Muscle of leg (tissue), 11 donors: ENCODE data around the gene LPCAT3. TPM values are rescaled to one million over a fixed set of nuclear protein-coding genes. Genes with fewer than 3 reads are reported as not detected.
"Not testable (repeated sequence)": the region's sequence is repeated elsewhere in the genome, so short reads cannot be mapped to it uniquely, and the experiment has no call there.

Experiments
- DNase-seq: peaks from one replicate; pipeline ENCODE4 v3.0.0; 2013
- H3K27ac ChIP-seq: one replicate; pipeline ENCODE4 v1.5.1; 2013; ENCODE audit warnings: mild to moderate bottlenecking, low read length, control low read depth
- H3K27me3 ChIP-seq: one replicate; pipeline ENCODE4 v1.6.1; 2013; ENCODE audit warnings: low read length; ENCODE audit not compliant: control insufficient read depth, insufficient read depth
- H3K36me3 ChIP-seq: one replicate; pipeline ENCODE4 v1.6.1; 2013; ENCODE audit warnings: low read length; ENCODE audit not compliant: control insufficient read depth, insufficient read depth
- H3K4me1 ChIP-seq: one replicate; pipeline ENCODE4 v1.6.1; 2013; ENCODE audit warnings: low read length; ENCODE audit not compliant: control insufficient read depth, insufficient read depth
- H3K4me3 ChIP-seq: one replicate; pipeline ENCODE4 v1.5.1; 2013; ENCODE audit warnings: low read length, control low read depth
- H3K9me3 ChIP-seq: replicated peaks from 2 replicates; pipeline ENCODE4 v1.6.1; 2013; ENCODE audit warnings: low read depth, low read length; ENCODE audit not compliant: control insufficient read depth
- WGBS: methylation state at CpG from one replicate; pipeline ENCODE4 v1.1.5; 2013; ENCODE audit warnings: missing lambda C conversion rate; ENCODE audit not compliant: insufficient coverage; 5-methylcytosine and 5-hydroxymethylcytosine counted together
- polyA plus RNA-seq, 8 donors: library from polyadenylated mRNA; unstranded; fragments of 120-200 nt; gene quantifications; one replicate each; pipeline versions ENCODE4 v1.2.1 to v1.2.3, GENCODE V29; 2013; ENCODE audit warnings: inconsistent platforms in 1 of 8, low replicate concordance in 1 of 8; ENCODE audit not compliant: insufficient read length in 8 of 8, insufficient read depth in 1 of 8
- total RNA-seq: library from RNA; stranded (reverse); fragments of 120-200 nt; gene quantifications from one replicate; pipeline ENCODE4 v1.2.4, GENCODE V29; 2013

The LPCAT3 gene
- total and polyA plus RNA-seq, 9 donors, result 7.8 to 23.2 (median 19.1) TPM

GRCh38 chr12:7019043-7019569, 830 bp upstream of the LPCAT3 start:
- H3K4me1 ChIP-seq, result peaks cover 2% of the 10 kb centered on the region
- H3K9me3 ChIP-seq, result no peaks in the 10 kb centered on the region
- H3K36me3 ChIP-seq, result no peaks in the 10 kb centered on the region
- WGBS, result 0% methylated on average over 2 of the region's 6 CpGs
- peak overlapping the region; percentile 78 for H3K4me3 ChIP-seq
- DNase-seq, result peak; percentile 22
- peak overlapping the region; percentile 74 for H3K27ac ChIP-seq
- H3K27me3 ChIP-seq, result no peaks in the 10 kb centered on the region

- Histone ChIP-seq H3K36me3 (peaks cover 8% of the 10 kb centered on the region), H3K27ac (peak overlapping the region; percentile 96), H3K9me3 (no peaks in the 10 kb centered on the region), H3K4me3 (peak overlapping the region; percentile 78), H3K4me1 (peaks cover 2% of the 10 kb centered on the region), H3K27me3 (no peaks in the 10 kb centered on the region)
- WGBS, result 1% methylated on average over 20 of the region's 25 CpGs
- no peak for DNase-seq
Measured at GRCh38 chr12:7017870-7018349, 366 bp downstream of the LPCAT3 start.

- H3K4me3 ChIP-seq, result no peak overlapping the region
- H3K27ac ChIP-seq, result peak overlapping the region; percentile 29
- peaks cover 2% of the 10 kb centered on the region for H3K4me1 ChIP-seq
- H3K9me3 ChIP-seq, result no peaks in the 10 kb centered on the region
- 88% methylated on average over 1 of the region's 6 CpGs for WGBS
- peaks cover 14% of the 10 kb centered on the region for H3K36me3 ChIP-seq
- DNase-seq, result peak; percentile 10
- no peaks in the 10 kb centered on the region for H3K27me3 ChIP-seq
Measured at GRCh38 chr12:7016958-7017571, 1.2 kb downstream of the LPCAT3 start.

GRCh38 chr12:7015555-7016370, 2.5 kb downstream of the LPCAT3 start:
- WGBS, result 90% methylated on average over 2 of the region's 6 CpGs
- Histone ChIP-seq H3K9me3 (no peaks in the 10 kb centered on the region), H3K36me3 (peaks cover 18% of the 10 kb centered on the region), H3K4me1 (peaks cover 2% of the 10 kb centered on the region), H3K4me3 (no peak overlapping the region), H3K27me3 (no peaks in the 10 kb centered on the region), H3K27ac (no peak overlapping the region)
- no peak for DNase-seq

GRCh38 chr12:7013101-7013500, 5.2 kb downstream of the LPCAT3 start:
- DNase-seq, result no peak
- H3K27me3 ChIP-seq, result no peaks in the 10 kb centered on the region
- 89% methylated on average over 3 of the region's 3 CpGs for WGBS
- H3K4me3 ChIP-seq, result no peak overlapping the region
- H3K36me3 ChIP-seq, result peaks cover 22% of the 10 kb centered on the region
- no peaks in the 10 kb centered on the region for H3K9me3 ChIP-seq
- no peaks in the 10 kb centered on the region for H3K4me1 ChIP-seq
- H3K27ac ChIP-seq, result no peak overlapping the region

GRCh38 chr12:7012024-7012607, 6.2 kb downstream of the LPCAT3 start:
- no peak for DNase-seq
- no peaks in the 10 kb centered on the region for H3K4me1 ChIP-seq
- 87% methylated on average over 2 of the region's 4 CpGs for WGBS
- H3K27me3 ChIP-seq, result no peaks in the 10 kb centered on the region
- H3K27ac ChIP-seq, result no peak overlapping the region
- no peak overlapping the region for H3K4me3 ChIP-seq
- H3K9me3 ChIP-seq, result no peaks in the 10 kb centered on the region
- H3K36me3 ChIP-seq, result peaks cover 22% of the 10 kb centered on the region

GRCh38 chr12:7011398-7011797, 6.9 kb downstream of the LPCAT3 start:
- not testable (repeated sequence) for H3K9me3 ChIP-seq, H3K4me1 ChIP-seq, H3K4me3 ChIP-seq, DNase-seq, H3K27me3 ChIP-seq, H3K27ac ChIP-seq
- WGBS, result no CpG with 5 or more reads among the region's 4 CpGs
- peaks cover 22% of the 10 kb centered on the region for H3K36me3 ChIP-seq

GRCh38 chr12:7009512-7009911, 8.8 kb downstream of the LPCAT3 start:
- Histone ChIP-seq H3K27ac (no peak overlapping the region), H3K4me3 (no peak overlapping the region), H3K36me3 (peaks cover 23% of the 10 kb centered on the region), H3K9me3 (no peaks in the 10 kb centered on the region), H3K4me1 (no peaks in the 10 kb centered on the region), H3K27me3 (no peaks in the 10 kb centered on the region)
- DNase-seq, result no peak

GRCh38 chr12:7008864-7009263, 9.4 kb downstream of the LPCAT3 start:
- 94% methylated on average over 2 of the region's 2 CpGs for WGBS
- DNase-seq, result no peak
- Histone ChIP-seq H3K27ac (no peak overlapping the region), H3K9me3 (no peaks in the 10 kb centered on the region), H3K36me3 (peaks cover 27% of the 10 kb centered on the region), H3K27me3 (no peaks in the 10 kb centered on the region), H3K4me1 (no peaks in the 10 kb centered on the region), H3K4me3 (no peak overlapping the region)

GRCh38 chr12:7006639-7007038, 11.6 kb downstream of the LPCAT3 start:
- DNase-seq, result no peak
- Histone ChIP-seq H3K4me3 (no peak overlapping the region), H3K9me3 (no peaks in the 10 kb centered on the region), H3K27me3 (no peaks in the 10 kb centered on the region), H3K36me3 (peaks cover 14% of the 10 kb centered on the region), H3K27ac (no peak overlapping the region), H3K4me1 (no peaks in the 10 kb centered on the region)
- no CpG with 5 or more reads among the region's 3 CpGs for WGBS
